Activated CD8-positive, alpha-beta memory T cell treated with anti-CD3 and anti-CD28 coated beads for 48 hours (primary cell): ENCODE measurements around the gene PGM5.

Experiments used
- DNase-seq, 3 experiments: peaks; one replicate each; pipeline ENCODE4 v3.0.0-alpha.2; 2020; ENCODE audit warnings: low read depth in 2 of 3, low spot score in 2 of 3

The PGM5 gene

GRCh38 chr9:68431307-68431706 is 74.9 kb downstream of the PGM5 start:
- DNase-seq: no peak

DNA sequence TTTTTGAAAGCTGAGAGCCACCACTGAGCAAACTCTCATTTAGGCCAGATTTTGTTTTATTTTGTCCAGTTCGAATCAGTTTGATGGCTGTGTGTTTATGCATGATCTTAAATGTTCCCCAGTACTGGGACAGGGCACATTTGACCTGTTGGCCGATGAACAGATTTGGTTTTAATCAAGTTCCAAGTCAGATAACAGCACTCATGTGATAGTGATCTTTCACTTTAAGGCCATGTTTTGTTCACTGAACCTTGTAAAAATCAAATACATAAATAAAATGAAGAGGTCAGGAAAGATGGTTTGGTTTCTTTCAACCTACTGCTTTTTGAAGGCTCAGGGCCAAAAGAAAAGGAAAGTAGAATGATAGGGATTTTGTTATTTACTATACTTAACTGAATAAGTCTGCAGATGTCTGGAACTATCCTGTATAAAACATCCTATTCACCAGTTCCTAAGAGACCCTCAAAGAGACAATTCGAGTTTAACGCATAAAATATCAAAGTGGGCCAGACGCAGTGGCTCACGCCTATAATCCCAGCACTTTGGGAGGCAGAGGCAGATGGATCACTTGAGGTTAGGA is 77.2 kb downstream of the PGM5 start:
- no peak for DNase-seq

- no peak for DNase-seq
Observed at GRCh38 chr9:68437785-68438184, 81.4 kb downstream of the PGM5 start.

- no peak for DNase-seq
Observed at GRCh38 chr9:68443624-68444023, 87.2 kb downstream of the PGM5 start.

- no peak for DNase-seq
Observed at GRCh38 chr9:68446836-68447235, 90.4 kb downstream of the PGM5 start.

DNA sequence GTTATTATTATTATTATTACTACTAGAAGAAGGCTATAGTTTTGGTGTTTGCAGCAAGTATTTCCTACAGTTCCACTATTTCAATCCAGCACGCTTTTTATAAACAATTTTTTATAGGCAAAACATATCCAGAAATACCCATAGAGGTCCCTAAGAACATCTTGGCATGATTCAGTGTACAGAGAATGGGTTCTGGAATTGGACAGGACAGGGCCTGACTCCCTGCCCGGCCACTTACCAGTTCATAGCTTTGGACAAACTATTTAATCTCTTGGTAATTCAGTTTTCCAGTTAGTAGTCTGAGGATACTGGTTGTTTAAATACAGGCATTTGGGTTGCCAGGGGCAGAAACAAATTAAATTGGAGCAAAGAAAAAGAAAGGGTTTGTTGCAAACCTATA is 91.2 kb downstream of the PGM5 start:
- no peak for DNase-seq

DNA sequence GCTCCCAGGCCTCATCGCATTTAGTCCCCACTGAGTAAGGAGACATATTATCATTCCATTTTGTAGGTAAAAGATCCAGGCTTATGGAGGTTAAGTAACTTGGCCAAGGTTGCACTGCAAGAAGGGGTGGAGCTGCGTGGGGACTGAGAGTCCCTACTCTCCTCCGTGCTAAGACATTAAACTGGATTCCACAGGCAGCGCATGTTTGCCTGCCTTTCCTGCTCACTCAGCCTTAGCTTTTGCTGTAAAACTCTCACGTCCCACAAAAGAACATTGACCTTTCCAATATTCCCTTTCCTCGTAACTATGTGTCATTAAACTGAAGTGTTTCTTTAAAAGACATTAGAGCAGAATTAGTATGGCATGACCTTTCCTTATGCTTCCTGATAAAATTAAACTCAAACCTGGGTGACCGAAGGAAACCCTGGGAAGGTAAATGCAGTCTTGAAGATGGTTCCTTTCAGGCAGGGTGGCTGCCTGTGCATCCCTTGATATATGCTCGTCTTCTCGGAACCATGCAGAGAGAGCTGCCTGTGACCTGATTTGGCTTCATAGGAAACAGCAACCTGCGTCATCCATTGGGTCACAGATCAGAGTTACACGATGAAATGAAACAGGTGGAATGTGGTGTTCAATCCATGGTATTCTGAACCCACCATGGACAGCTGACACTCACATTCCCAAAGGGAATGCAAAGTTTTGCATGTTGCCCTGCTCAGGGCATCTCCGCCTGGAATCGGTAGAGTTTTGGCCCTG is 98.3 kb downstream of the PGM5 start:
- no peak for DNase-seq

GRCh38 chr9:68455451-68455850 is 99.0 kb downstream of the PGM5 start:
- no peak for DNase-seq

DNA sequence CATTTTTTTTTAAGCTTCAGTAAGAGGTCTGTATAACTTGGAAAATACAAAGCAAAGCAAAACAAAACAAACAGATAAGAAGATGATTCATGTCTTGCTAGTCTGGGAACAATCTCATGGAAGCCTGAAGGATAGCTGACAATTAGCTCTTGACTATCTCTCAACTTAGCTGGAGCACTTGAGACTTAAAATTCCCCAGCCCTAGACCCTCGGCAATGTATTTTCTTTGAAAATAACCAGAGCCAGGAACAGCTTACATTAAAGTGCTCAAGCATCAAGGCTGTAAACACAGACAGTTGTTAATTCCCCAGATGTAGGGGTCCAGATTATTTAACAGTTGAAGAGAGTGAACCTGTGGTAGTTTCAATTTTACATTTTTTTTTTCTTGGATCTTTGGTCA is 101.4 kb downstream of the PGM5 start:
- no peak for DNase-seq

DNA sequence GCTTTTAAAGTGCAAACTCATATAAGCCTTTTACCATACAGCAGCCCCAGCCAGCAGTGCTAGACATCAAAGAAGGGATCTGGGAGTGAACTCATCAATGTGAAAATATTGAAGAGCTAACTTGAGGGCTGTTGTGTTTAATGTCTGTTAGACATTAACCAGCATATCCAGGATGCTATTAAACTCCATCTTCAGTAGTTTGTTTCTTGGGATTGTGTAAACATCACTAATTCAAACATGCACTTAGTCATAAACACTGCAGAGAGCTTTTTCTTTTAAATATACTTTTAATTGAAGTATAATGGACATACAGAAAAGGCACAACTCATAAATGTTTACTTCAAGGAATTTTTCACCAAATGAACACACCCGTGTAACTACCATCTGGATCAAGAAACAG is 102.5 kb downstream of the PGM5 start:
- DNase-seq: no peak

DNA sequence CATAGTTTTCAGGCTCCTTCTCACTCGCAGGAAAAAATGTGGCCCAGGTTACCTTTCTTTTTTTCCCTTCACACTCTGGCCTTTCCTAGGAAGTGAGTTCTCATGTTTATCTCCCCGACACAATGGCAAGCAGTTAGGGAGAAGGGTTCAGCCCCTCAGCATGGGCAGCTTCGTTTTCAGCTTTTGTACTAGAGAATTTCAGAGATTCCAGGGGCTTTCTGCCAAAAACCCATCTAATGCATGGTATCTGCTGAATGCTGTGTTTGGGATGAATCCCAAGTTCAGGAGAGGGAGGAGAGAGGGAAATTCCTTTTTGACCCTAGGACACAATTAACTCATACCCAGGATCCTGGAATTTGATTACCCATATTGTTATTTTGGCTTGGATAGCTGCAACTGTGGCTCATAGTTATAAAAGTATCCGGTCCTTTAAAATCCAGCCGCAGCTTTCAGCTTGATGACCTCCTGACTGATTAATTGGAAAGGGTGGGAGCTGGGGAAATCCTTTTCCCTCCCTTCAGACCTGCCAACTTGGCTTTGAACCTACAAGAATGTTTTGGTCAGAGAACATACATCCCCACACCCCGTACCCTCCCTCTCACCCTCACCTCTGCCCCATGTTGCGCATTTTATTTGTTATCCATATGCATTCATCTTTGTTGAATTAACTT is 105.8 kb downstream of the PGM5 start:
- DNase-seq: no peak

DNA sequence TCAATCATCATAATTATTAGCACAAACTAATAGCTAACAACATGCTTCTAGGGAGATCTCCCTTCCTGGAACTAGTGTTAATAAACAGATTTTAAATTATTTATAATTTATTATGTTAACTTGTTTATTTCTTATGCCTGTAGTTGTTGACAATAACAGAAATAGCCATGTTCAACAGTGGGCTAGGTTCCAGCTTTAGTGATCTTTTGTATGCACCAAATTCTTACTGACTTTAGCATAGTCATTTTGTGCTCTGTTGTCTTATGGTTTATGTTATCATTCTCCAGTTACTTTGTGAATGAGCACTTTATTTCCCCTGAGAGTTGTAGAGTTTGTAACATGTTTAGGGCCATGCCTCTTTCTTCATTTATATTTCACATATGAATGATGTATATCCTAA is 113.7 kb downstream of the PGM5 start:
- DNase-seq: no peak

GRCh38 chr9:68470634-68471033 is 114.2 kb downstream of the PGM5 start:
- DNase-seq: no peak

DNA sequence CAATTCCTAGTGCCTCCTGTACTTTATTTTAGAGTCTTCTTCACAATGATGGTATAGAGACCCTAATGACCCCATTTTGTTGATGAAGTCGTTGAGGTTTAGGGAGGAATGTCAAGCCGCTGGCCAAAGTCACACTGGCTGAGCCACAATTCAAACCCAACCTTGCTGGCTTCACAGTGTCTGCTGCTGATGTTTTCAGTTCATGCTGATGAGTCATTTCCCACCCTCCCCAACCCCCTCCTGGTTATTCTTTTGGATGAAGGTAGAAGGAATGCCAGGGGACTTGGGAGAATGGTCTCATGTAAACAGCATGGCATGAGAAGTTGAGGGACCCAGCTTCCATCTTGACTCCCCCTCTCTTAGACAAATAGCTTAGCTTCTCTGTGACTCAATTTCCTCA is 115.7 kb downstream of the PGM5 start:
- no peak for DNase-seq

DNA sequence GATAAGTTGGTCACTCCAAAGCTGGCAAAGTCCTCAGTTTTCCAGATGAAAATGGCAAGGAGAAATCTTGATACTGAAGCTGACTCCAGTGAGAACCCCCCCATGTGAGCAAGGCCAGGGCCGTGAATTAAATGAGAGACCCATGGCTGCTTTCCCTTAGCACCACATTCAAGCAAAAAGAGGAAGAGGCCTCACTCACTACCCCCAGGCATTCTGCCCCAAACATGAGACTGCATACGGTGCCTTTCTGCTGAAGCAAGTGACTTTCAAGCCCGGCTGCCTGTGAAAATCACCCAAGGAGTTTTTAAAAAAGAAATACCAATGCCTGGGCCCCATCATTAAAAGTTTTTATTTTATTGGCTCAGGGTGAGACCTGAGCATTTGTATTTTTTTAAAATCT is 117.4 kb downstream of the PGM5 start:
- no peak for DNase-seq

DNA sequence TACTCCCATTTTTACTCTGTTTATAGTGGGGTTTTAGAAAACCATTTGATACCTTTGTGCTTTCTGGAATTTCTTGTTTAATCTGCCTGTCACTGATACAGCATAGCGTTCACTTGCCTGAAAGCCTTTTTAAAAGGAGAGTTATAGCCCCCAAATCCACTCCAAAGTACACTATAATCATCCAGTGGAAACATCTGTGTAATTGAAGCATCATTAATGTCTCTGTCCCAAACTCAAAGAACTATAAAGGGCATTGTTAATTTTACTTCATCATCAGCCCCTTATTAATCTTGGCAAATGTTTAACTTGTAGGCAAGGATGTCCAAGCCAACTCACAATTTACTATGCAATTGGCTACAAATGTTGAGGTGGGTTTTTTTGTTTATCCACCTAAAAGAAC is 120.0 kb downstream of the PGM5 start:
- no peak for DNase-seq

GRCh38 chr9:68476847-68477246 is 120.4 kb downstream of the PGM5 start:
- DNase-seq: no peak

DNA sequence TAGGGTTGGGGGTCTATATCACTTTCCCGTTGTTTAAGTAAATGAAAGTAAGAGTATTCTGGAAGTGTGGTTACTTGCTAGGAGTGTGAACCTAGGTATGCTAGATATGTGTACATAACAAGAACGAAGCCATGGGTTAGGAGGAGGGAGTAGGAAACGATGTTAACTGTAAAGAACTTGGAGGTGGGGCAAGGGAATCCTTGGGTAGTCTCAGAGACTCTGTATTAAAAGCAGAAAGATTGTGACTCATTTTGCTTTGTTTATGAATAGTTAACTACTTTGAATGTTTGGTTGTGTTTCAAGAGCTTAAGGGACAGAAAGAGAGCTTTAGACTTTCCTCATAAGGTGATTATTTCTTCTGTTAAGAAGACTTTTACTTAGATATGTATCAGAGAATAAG is 124.4 kb downstream of the PGM5 start:
- no peak for DNase-seq

DNA sequence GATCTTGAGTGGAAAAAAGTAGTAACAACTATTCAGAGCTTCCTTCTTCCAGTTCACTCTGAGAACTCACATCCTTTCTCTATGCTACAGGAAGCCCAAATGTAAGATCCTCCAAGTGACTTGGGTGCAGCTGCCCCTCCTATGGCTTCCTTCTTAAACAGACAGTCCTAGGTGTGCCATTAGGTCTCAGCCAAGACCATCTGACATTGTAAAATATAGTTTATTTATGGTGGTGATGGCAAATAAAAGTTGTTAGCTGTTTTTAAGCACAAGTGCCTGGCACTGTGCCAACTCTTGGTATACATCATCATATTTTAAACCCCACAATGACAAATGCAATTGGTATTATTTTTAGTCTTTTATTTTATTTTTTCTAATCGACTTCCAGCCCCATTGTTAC is 126.1 kb downstream of the PGM5 start:
- DNase-seq: no peak

DNA sequence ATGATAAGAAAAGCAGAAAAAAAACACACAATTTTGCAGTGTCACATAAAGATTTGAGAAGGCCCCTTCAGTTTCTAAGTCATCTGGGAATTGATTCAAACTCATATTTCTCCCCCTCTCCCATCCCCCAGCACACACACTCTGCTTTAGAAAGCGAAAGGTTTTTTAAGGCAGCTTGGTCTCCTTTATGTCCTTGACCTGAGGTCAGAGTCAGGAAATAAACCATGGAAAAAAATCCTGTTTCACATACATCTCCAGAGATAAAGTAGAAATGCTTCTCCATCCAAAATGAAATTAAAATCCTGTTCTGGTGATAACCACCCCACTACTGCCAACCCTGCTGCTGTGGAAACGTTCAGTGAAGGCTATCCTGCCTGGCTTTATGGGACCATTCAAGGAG is 131.7 kb downstream of the PGM5 start:
- no peak for DNase-seq

DNA sequence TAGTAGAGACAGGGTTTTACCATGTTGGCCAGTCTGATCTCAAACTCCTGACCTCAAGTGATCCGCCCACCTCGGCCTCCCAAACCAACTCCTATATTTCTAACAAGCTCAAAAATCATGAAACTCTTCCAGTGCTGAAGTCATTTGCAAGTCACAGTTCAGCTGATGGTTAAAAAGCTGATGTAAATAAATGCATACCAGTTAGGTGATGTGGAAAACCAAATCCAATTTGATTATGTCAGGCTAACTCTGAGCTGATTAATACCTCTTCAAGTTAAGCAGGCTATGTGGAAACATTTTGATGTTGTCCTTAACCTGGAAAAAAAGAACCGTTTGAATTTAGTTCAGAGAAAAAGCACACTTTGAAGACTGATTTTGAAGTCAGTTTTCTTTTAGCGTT is 133.2 kb downstream of the PGM5 start:
- no peak for DNase-seq

DNA sequence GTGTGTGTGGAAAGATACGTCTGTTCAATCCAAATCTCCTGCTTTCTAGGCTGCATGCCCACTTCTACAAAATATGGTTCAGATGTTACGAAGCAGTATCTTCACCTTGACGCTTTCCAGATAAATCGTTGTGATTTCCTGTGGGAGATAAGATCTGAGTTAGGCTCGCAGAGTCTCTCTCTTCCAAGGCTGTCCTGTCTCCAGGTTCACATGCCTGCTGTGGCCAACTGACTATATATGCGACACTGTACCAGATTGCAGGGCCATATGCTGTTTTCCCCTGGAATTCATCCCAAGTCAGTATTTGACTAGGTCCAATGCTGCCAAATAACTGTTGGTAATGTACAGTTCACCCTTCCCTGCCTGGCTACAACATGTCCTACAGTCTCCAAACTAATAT is 136.4 kb downstream of the PGM5 start:
- no peak for DNase-seq

GRCh38 chr9:68493541-68493940 is 137.1 kb downstream of the PGM5 start:
- DNase-seq: no peak
